ENCODE measurements around the gene POLR2J.
"Not testable (repeated sequence)": the region's sequence is repeated elsewhere in the genome, so short reads cannot be mapped to it uniquely, and the experiment has no call there.

- TF ChIP-seq CTCF, POLR2AphosphoS5, POLR2A, EP300 (IDR thresholded peaks at IDR 0.05): not testable (repeated sequence)
Observed at GRCh38 chr7:102515889-102516288, 37.2 kb upstream of the POLR2J start.
